Nephron (organoid): ENCODE measurements around the gene GMIP.

Experiments
- H3K27ac Mint-ChIP-seq, 3 experiments: 2 replicates each; pipeline ENCODE4 v1.8.0; 2020; ENCODE audit warnings: mixed read lengths in 3 of 3, mild to moderate bottlenecking in 2 of 3, moderate library complexity in 1 of 3
- H3K27me3 Mint-ChIP-seq: 2 replicates; pipeline ENCODE4 v1.8.0; 2021; ENCODE audit warnings: low read depth, mild to moderate bottlenecking, moderate library complexity, mixed read lengths
- H3K36me3 Mint-ChIP-seq: 2 replicates; pipeline ENCODE4 v1.8.0; 2020; ENCODE audit warnings: low read depth, mixed read lengths
- H3K4me1 Mint-ChIP-seq: 2 replicates; pipeline ENCODE4 v1.8.0; 2020; ENCODE audit warnings: mixed read lengths
- H3K4me3 Mint-ChIP-seq, 3 experiments: 2 replicates each; pipeline ENCODE4 v1.8.0; 2020; ENCODE audit warnings: mild to moderate bottlenecking in 3 of 3, mixed read lengths in 3 of 3, moderate library complexity in 2 of 3
- H3K9me3 Mint-ChIP-seq: 2 replicates; pipeline ENCODE4 v1.8.0; 2020; ENCODE audit warnings: mixed read lengths
- CTCF ChIP-seq, 3 experiments: fragments of 200-600 bp; sonication (generic); IDR thresholded peaks; one replicate each; pipeline ENCODE4 v1.5.0; 2021; ENCODE audit warnings: antibody characterized with exemption in 3 of 3; ENCODE audit not compliant: unreplicated experiment in 3 of 3

GMIP gene

GRCh38 chr19:19651076-19651475, 7.6 kb upstream of the GMIP start:
- Mint-ChIP-seq H3K27me3 (no peaks in the 10 kb centered on the region), H3K27ac (no peak overlapping the region), H3K4me1 (no peaks in the 10 kb centered on the region), H3K4me3 (no peak overlapping the region), H3K9me3 (no peaks in the 10 kb centered on the region), H3K36me3 (peaks cover 52% of the 10 kb centered on the region)
- no peak for TF ChIP-seq CTCF (IDR thresholded peaks at IDR 0.05; ENCODE audit: unreplicated experiment in 3 of 3)

GRCh38 chr19:19650331-19650730, 6.9 kb upstream of the GMIP start:
- no peak for TF ChIP-seq CTCF (IDR thresholded peaks at IDR 0.05; ENCODE audit: unreplicated experiment in 3 of 3)
- H3K4me1 Mint-ChIP-seq = no peaks in the 10 kb centered on the region
- H3K27me3 Mint-ChIP-seq = no peaks in the 10 kb centered on the region
- no peaks in the 10 kb centered on the region for H3K9me3 Mint-ChIP-seq
- H3K27ac Mint-ChIP-seq = no peak overlapping the region
- H3K4me3 Mint-ChIP-seq = no peak overlapping the region
- peaks cover 55% of the 10 kb centered on the region for H3K36me3 Mint-ChIP-seq

GRCh38 chr19:19649580-19649995, 6.1 kb upstream of the GMIP start:
- Mint-ChIP-seq H3K27me3 (no peaks in the 10 kb centered on the region), H3K4me3 (no peak overlapping the region), H3K4me1 (no peaks in the 10 kb centered on the region), H3K9me3 (no peaks in the 10 kb centered on the region), H3K27ac (no peak overlapping the region), H3K36me3 (peaks cover 51% of the 10 kb centered on the region)
- no peak for TF ChIP-seq CTCF (IDR thresholded peaks at IDR 0.05; ENCODE audit: unreplicated experiment in 3 of 3)

- no peak for TF ChIP-seq CTCF (IDR thresholded peaks at IDR 0.05; ENCODE audit: unreplicated experiment in 3 of 3)
- Mint-ChIP-seq H3K9me3 (no peaks in the 10 kb centered on the region), H3K4me1 (no peaks in the 10 kb centered on the region), H3K27me3 (no peaks in the 10 kb centered on the region), H3K27ac (no peak overlapping the region), H3K36me3 (peaks cover 49% of the 10 kb centered on the region), H3K4me3 (no peak overlapping the region)
Observed at GRCh38 chr19:19649155-19649554, 5.7 kb upstream of the GMIP start.

- peaks cover 35% of the 10 kb centered on the region for H3K36me3 Mint-ChIP-seq
- no peak overlapping the region for H3K4me3 Mint-ChIP-seq
- H3K9me3 Mint-ChIP-seq = no peaks in the 10 kb centered on the region
- H3K27me3 Mint-ChIP-seq = peaks cover 3% of the 10 kb centered on the region
- no peak overlapping the region for H3K27ac Mint-ChIP-seq
- H3K4me1 Mint-ChIP-seq = peaks cover 8% of the 10 kb centered on the region
- TF ChIP-seq CTCF (IDR thresholded peaks at IDR 0.05; ENCODE audit: unreplicated experiment in 3 of 3) = no peak
Observed at GRCh38 chr19:19647037-19647835, 3.8 kb upstream of the GMIP start.
